ENCODE data around the gene KIRREL1.

DNA sequence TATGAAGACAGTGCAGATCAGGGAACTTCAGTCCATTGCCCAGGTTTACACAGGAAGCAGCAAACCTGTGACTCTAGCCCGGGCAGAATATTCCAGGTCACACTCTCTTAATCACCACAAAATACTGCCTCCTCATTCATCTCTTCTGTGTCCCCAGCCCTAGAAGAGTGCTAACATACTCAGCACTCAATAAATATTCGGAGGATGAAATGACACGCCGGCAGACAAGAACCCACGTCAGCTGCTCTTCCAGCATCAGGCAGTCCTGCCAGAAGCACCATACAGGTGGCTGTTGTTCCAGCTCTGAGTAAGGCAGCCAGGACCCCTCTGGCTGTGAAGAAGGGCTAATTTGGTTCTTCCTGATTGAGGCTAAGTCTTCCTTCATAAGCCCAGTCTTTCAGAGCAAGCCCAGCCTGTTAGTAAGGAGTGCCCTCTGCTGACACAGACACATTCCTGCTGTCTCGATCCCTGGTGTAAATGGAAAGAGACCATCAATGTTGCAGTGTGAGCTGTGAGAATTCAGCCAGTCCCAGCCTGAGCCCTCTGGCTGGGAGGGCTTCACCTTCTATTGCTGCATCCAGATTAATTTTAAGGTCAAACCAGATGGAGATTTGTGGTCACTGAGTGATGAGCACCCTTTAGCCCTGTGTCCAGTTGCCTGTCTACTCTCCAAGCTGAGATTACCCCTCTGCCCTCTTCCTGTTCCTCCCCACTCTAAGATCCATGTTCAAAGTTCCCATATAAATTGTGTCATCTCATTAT is 45.0 kb upstream of the KIRREL1 start:
- TF ChIP-seq, protein P1, sequence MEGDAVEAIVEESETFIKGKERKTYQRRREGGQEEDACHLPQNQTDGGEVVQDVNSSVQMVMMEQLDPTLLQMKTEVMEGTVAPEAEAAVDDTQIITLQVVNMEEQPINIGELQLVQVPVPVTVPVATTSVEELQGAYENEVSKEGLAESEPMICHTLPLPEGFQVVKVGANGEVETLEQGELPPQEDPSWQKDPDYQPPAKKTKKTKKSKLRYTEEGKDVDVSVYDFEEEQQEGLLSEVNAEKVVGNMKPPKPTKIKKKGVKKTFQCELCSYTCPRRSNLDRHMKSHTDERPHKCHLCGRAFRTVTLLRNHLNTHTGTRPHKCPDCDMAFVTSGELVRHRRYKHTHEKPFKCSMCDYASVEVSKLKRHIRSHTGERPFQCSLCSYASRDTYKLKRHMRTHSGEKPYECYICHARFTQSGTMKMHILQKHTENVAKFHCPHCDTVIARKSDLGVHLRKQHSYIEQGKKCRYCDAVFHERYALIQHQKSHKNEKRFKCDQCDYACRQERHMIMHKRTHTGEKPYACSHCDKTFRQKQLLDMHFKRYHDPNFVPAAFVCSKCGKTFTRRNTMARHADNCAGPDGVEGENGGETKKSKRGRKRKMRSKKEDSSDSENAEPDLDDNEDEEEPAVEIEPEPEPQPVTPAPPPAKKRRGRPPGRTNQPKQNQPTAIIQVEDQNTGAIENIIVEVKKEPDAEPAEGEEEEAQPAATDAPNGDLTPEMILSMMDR (IDR thresholded peaks at IDR 0.05), result peak; percentile 20 to 47 (median 34)
- no peak for TF ChIP-seq POLR2A (IDR thresholded peaks at IDR 0.05)
